ENCODE measurements around the gene NOVA1.

The NOVA1 gene

GRCh38 chr14:26549571-26549970 is 48.3 kb downstream of the NOVA1 start:
- H3K4me2 ChIP-seq, result no peak overlapping the region

GRCh38 chr14:26548406-26548805 is 49.4 kb downstream of the NOVA1 start:
- Histone ChIP-seq H3K4me1 (ENCODE audit: low read depth, poor library complexity, severe bottlenecking) (peaks cover 10% of the 10 kb centered on the region), H3K36me3 (ENCODE audit: insufficient read depth) (no peaks in the 10 kb centered on the region), H2AFZ (ENCODE audit: low read depth) (no peak overlapping the region), H3K9ac (no peak overlapping the region), H4K20me1 (ENCODE audit: insufficient read depth) (no peaks in the 10 kb centered on the region), H3K27ac (no peak overlapping the region), H3K27me3 (ENCODE audit: insufficient read depth, low read depth) (no peaks in the 10 kb centered on the region), H3K79me2 (ENCODE audit: insufficient read depth, low read depth) (no peaks in the 10 kb centered on the region), H3K4me2 (no peak overlapping the region), H3K4me3 (IDR thresholded peaks at IDR 0.05; ENCODE audit: insufficient read depth, low read depth, low read length) (no peak overlapping the region)
- no peak for TF ChIP-seq CTCF (conservative IDR thresholded peaks at IDR 0.05; ENCODE audit: low read depth, low read length)

More at GRCh38 chr14:26549571-26549970, 48.3 kb downstream of the NOVA1 start:
- Histone ChIP-seq H4K20me1 (ENCODE audit: insufficient read depth) (no peaks in the 10 kb centered on the region), H3K79me2 (ENCODE audit: insufficient read depth, low read depth) (no peaks in the 10 kb centered on the region), H3K27me3 (ENCODE audit: insufficient read depth, low read depth) (no peaks in the 10 kb centered on the region), H3K9ac (no peak overlapping the region), H3K4me3 (IDR thresholded peaks at IDR 0.05; ENCODE audit: insufficient read depth, low read depth, low read length) (no peak overlapping the region), H3K36me3 (ENCODE audit: insufficient read depth) (no peaks in the 10 kb centered on the region), H3K27ac (no peak overlapping the region), H2AFZ (ENCODE audit: low read depth) (no peak overlapping the region), H3K4me1 (ENCODE audit: low read depth, poor library complexity, severe bottlenecking) (no peaks in the 10 kb centered on the region)
- TF ChIP-seq CTCF (conservative IDR thresholded peaks at IDR 0.05; ENCODE audit: low read depth, low read length), result no peak

- Histone ChIP-seq H4K20me1 (ENCODE audit: insufficient read depth) (no peaks in the 10 kb centered on the region), H3K27me3 (ENCODE audit: insufficient read depth, low read depth) (no peaks in the 10 kb centered on the region), H3K9ac (no peak overlapping the region), H3K4me1 (ENCODE audit: low read depth, poor library complexity, severe bottlenecking) (peaks cover 3% of the 10 kb centered on the region), H3K79me2 (ENCODE audit: insufficient read depth, low read depth) (no peaks in the 10 kb centered on the region), H2AFZ (ENCODE audit: low read depth) (no peak overlapping the region), H3K27ac (no peak overlapping the region), H3K4me3 (IDR thresholded peaks at IDR 0.05; ENCODE audit: insufficient read depth, low read depth, low read length) (no peak overlapping the region), H3K36me3 (ENCODE audit: insufficient read depth) (no peaks in the 10 kb centered on the region), H3K4me2 (no peak overlapping the region)
- no peak for TF ChIP-seq CTCF (conservative IDR thresholded peaks at IDR 0.05; ENCODE audit: low read depth, low read length)
Measured at GRCh38 chr14:26538176-26538575, 59.7 kb downstream of the NOVA1 start.

- Histone ChIP-seq H3K79me2 (ENCODE audit: insufficient read depth, low read depth) (no peaks in the 10 kb centered on the region), H3K4me3 (IDR thresholded peaks at IDR 0.05; ENCODE audit: insufficient read depth, low read depth, low read length) (no peak overlapping the region), H3K4me2 (no peak overlapping the region), H2AFZ (ENCODE audit: low read depth) (no peak overlapping the region), H3K27ac (no peak overlapping the region), H3K27me3 (ENCODE audit: insufficient read depth, low read depth) (no peaks in the 10 kb centered on the region), H4K20me1 (ENCODE audit: insufficient read depth) (no peaks in the 10 kb centered on the region), H3K4me1 (ENCODE audit: low read depth, poor library complexity, severe bottlenecking) (no peaks in the 10 kb centered on the region), H3K9ac (no peak overlapping the region), H3K36me3 (ENCODE audit: insufficient read depth) (no peaks in the 10 kb centered on the region)
- TF ChIP-seq CTCF (conservative IDR thresholded peaks at IDR 0.05; ENCODE audit: low read depth, low read length), result no peak
Measured at GRCh38 chr14:26531894-26532293, 65.9 kb downstream of the NOVA1 start.
